HG02981 (cell line): Measurements from ENCODE around the gene FKBP10.
"Not testable (repeated sequence)": the region's sequence is repeated elsewhere in the genome, so short reads cannot be mapped to it uniquely, and the experiment has no call there.

ENCODE experiments used
- ATAC-seq: cut with Tn5 transposase; IDR thresholded peaks from one replicate; pipeline ENCODE4 v1.9.1; 2021; ENCODE audit warnings: mild to moderate bottlenecking, moderate library complexity; ENCODE audit not compliant: unreplicated experiment

Gene FKBP10

DNA sequence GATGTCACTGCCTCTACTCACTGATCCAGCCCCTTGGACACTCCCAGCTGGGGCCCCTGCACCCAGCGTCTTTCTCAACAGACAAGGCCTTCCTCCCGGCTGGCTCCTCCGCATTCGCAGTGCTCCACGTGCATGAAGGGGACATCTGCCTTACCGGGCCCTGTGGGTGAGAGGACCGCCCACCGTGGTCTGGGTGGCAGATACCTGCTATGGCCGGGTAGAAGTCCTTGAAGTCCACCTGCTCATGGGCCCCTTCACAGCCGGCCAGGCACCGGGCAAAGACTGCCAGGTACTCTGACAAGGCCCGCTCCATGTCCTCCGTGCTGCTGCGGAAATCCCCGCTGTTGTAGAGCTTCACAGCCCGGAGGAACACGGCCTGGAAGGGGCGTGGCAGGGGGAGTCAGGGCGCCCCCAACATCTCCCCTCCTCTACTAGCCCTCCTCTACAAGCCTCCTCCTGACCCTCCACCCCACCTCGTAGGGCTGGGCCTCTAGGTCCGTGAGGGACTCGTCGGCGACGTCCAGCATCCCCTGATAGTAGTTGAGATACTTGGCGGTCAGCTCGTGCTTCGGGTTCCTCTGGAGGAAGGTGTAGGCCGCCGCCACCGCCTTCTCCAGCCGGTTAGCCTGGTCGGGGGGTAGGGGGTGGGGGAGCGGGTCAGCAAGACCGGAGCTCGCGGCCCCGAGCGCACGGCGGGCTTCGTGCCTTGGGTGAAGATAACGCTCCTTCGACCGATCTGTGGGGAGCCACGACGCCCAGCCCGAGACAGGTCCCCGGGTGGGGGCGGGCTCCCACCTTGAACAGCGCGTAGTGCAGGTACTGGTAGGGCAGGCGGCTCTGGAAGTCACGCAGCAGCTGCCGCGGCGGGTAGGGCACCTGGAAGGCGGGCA is 1.9 kb upstream of the FKBP10 start:
- ATAC-seq = no peak

DNA sequence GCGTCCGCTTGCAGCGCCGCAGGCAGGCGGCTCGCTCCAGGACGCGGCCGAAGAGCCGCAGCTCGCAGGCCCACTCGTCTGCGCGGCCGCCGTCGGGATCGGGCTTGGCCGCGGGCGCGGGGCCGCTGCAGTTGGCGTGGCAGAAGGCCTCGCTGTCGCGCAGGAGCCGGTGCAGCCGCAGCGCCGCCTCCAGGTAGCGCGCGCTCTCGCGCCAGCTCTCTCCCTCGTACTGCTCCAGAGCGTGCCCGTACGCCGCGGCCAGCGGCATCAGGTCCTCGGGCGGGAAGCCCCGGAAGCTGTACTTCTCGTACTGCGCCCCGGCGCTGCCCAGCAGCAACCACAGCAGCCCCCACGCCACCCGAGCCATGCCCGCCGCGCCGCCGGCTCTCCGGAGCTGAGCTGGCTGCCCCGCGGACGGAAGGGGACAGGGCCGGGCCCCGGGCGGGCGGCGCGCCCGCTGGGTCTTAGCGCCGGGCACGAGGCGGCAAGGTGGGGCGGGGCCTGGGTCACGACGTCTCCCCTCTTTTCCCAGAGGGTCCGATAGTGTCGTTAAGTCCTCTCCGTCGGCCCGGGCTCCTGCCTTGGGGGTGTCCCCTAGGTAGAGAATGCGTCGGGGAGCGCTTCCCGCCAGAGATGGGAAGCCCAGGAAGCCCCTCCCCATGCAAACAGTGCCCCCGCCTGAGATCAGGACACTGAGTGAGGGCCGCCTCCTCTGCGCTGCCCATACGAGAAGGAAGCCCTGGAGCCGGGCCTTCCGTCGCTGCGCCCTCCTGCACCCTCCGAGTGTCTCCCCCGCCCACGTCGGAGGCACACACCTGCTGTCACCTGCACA is 1.0 kb upstream of the FKBP10 start, which contains the start of gene P3H4:
TSS of gene P3H4 (minus strand) at position 401 of the 832 bp plus-strand sequence. CDS start at position 367, 34 bp downstream.
- ATAC-seq = peak; percentile 51

- no peak for ATAC-seq
Observed at GRCh38 chr17:41813152-41813680, 412 bp downstream of the FKBP10 start.

DNA sequence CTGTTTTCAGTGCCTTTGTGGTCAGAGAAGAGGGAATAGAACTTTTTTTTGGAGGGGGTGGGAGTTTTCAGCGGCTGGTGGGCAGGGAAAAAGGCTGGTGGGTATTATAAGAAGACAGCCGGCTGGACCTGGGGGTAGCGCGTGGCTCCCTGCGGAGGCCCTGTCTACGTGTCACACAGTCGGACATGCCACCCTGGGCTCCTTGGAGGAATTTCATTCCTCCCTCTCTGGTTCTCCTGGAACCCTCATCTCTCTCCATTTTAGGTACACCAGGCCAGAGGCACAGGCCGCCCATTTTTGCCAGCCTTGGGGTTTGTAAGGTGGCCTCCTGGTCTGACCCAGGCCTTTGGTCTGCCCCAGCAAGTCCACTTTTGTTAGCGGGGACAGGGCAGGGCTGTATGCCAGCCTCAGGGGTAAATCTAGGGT is 908 bp downstream of the FKBP10 start:
- ATAC-seq = no peak

- ATAC-seq = no peak
Observed at GRCh38 chr17:41814195-41814594, 1.4 kb downstream of the FKBP10 start.

- no peak for ATAC-seq
Observed at GRCh38 chr17:41816637-41817320, 4.0 kb downstream of the FKBP10 start.

- no peak for ATAC-seq
Observed at GRCh38 chr17:41818024-41818423, 5.2 kb downstream of the FKBP10 start.

GRCh38 chr17:41821776-41822175 is 9.0 kb downstream of the FKBP10 start:
- ATAC-seq = no peak

- no peak for ATAC-seq
Observed at GRCh38 chr17:41822216-41823140, 9.7 kb downstream of the FKBP10 start.

DNA sequence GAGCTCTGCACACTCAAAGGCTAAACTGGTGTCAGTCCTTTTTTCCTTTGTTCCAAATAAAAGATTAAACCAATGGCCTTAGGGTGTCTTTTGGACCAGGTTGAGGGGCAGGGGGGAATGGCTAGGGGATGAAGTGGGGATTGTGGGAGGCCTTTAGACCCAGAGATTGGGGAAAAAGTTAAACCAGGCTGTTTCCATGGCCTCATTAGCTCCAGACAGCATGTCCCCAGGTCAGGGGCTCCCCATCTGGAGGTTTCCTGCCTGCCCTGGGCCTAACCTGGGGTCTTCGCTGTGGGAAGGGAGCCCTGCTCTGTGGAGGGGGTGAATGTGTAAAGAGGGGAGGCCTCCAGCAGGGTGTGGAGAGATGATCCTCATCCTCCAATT is 10.3 kb downstream of the FKBP10 start:
- ATAC-seq = no peak

DNA sequence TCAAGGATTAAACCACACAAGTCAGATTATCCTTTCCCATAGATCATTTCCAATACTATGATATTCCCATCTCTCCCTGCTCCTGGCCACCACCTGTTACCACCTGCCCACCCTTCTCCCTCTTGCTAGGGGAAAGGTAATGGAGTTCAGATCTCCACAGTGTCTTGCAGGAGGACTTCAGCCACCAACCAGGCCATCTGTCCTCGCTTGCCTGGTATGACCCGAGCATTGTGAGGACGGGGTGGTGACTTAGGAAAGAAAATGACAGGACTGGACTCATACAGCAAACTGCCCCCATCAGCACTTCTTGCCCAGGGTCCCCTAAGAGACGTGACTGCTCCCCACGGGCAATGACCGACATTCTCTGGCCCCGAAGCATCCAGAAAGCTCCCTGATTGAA is 10.8 kb downstream of the FKBP10 start:
- ATAC-seq = no peak

- no peak for ATAC-seq
Observed at GRCh38 chr17:41824086-41824485, 11.3 kb downstream of the FKBP10 start.

GRCh38 chr17:41825175-41825845 is 12.5 kb downstream of the FKBP10 start:
- no peak for ATAC-seq

DNA sequence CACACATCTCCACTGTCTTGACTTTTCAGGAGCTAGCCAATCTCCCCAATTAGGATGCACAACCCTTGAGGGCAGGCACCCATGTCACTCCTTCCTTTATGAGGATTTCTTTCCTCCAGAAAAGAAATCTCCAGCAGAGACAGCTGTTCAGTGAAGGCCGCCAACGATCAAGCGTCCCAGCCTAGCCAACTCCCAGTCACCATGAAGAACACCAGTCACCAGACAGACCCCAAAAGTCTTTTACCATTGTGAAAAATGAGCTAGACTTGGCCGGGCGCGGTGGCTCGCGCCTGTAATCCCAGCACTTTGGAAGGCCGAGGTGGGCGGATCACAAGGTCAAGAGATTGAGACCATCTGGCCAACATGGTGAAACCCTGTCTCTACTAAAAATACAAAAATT is 17.2 kb downstream of the FKBP10 start:
- not testable (repeated sequence) for ATAC-seq

GRCh38 chr17:41835214-41835799 is 22.5 kb downstream of the FKBP10 start:
- ATAC-seq = no peak

GRCh38 chr17:41835800-41836549 is 23.2 kb downstream of the FKBP10 start, which contains the start of gene NT5C3B:
Gene NT5C3B, minus strand, starts transcription at chr17:41836232. Its CDS starts 39 bp downstream, at chr17:41836193.
- ATAC-seq = no peak

DNA sequence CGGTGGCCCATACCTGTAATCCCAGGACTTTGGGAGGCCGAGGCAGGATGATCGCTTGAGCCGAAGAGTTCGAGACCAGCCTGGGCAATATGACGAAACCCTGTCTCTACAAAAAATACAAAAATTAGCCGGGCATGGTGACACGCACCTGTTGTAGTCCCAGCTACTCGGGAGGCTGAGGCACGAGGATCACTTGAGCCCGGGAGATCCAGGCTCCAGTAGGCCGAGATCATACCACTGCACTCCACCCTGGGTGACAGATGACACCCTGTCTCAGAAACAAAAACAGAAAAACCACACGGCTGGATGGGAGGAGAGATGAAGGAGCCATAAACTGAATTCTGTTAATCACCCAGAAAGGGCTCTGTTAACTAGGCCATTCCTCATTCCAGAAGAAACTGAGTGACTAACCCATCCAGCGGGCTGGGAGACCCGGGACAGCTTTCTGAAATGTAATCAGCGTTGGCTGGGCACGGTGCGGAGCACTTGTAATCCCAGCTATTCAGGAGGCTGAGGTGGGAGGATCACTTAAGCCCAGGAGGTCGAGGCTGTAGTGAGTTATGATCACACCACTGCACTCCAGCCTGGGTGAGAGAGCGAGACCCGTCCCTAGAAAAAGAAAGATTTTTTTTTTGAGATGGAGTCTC is 23.9 kb downstream of the FKBP10 start:
- no peak for ATAC-seq
